ENCODE results near the gene MEAK7.
A peak's percentile ranks its signal among the peaks of the same experiment; 100 is the strongest.
"Not testable (repeated sequence)": the region's sequence is repeated elsewhere in the genome, so short reads cannot be mapped to it uniquely, and the experiment has no call there.

Gene MEAK7

GRCh38 chr16:84532855-84533486 lies 28.5 kb upstream of the MEAK7 start:
- DNase-seq (ENCODE audit: low read depth in 2 of 2, low spot score in 1 of 2): no peak

- DNase-seq (ENCODE audit: low read depth in 2 of 2, low spot score in 1 of 2): no peak
Observed at GRCh38 chr16:84532291-84532724, 27.8 kb upstream of the MEAK7 start.

- no peak for DNase-seq (ENCODE audit: low read depth in 2 of 2, low spot score in 1 of 2)
Observed at GRCh38 chr16:84531671-84532111, 27.2 kb upstream of the MEAK7 start.

GRCh38 chr16:84530590-84530989 lies 26.1 kb upstream of the MEAK7 start:
- no peak for DNase-seq (ENCODE audit: low read depth in 2 of 2, low spot score in 1 of 2)

GRCh38 chr16:84529607-84530006 lies 25.1 kb upstream of the MEAK7 start:
- DNase-seq (ENCODE audit: low read depth in 2 of 2, low spot score in 1 of 2): no peak

- DNase-seq (ENCODE audit: low read depth in 2 of 2, low spot score in 1 of 2): no peak
Observed at GRCh38 chr16:84528322-84528721, 23.9 kb upstream of the MEAK7 start.

GRCh38 chr16:84527532-84528269 lies 23.2 kb upstream of the MEAK7 start:
- no peak for DNase-seq (ENCODE audit: low read depth in 2 of 2, low spot score in 1 of 2)

GRCh38 chr16:84526794-84527531 lies 22.5 kb upstream of the MEAK7 start:
- DNase-seq (ENCODE audit: low read depth in 2 of 2, low spot score in 1 of 2): no peak

- not testable (repeated sequence) for DNase-seq (ENCODE audit: low read depth in 2 of 2, low spot score in 1 of 2)
Observed at GRCh38 chr16:84524941-84525581, 20.6 kb upstream of the MEAK7 start.

GRCh38 chr16:84524346-84524920 lies 20.0 kb upstream of the MEAK7 start:
- no peak for DNase-seq (ENCODE audit: low read depth in 2 of 2, low spot score in 1 of 2)

- DNase-seq (ENCODE audit: low read depth in 2 of 2, low spot score in 1 of 2): no peak
Observed at GRCh38 chr16:84521497-84521770, 17.0 kb upstream of the MEAK7 start.

GRCh38 chr16:84520725-84521496 lies 16.5 kb upstream of the MEAK7 start:
- DNase-seq (ENCODE audit: low read depth in 2 of 2, low spot score in 1 of 2): no peak

GRCh38 chr16:84519855-84520254 lies 15.4 kb upstream of the MEAK7 start:
- no peak for DNase-seq (ENCODE audit: low read depth in 2 of 2, low spot score in 1 of 2)

GRCh38 chr16:84518804-84519341 lies 14.4 kb upstream of the MEAK7 start:
- peak in 1 of 2 donors; percentile 33 for DNase-seq (ENCODE audit: low read depth in 2 of 2, low spot score in 1 of 2)

GRCh38 chr16:84518220-84518619 lies 13.8 kb upstream of the MEAK7 start:
- DNase-seq (ENCODE audit: low read depth in 2 of 2, low spot score in 1 of 2): not testable (repeated sequence)

- no peak for DNase-seq (ENCODE audit: low read depth in 2 of 2, low spot score in 1 of 2)
Observed at GRCh38 chr16:84517366-84517765, 12.9 kb upstream of the MEAK7 start.

- DNase-seq (ENCODE audit: low read depth in 2 of 2, low spot score in 1 of 2): peak; percentile 48 to 65
Observed at GRCh38 chr16:84514874-84515835, 10.7 kb upstream of the MEAK7 start.

GRCh38 chr16:84514295-84514873 lies 9.9 kb upstream of the MEAK7 start:
- no peak for DNase-seq (ENCODE audit: low read depth in 2 of 2, low spot score in 1 of 2)

GRCh38 chr16:84513666-84514065 lies 9.2 kb upstream of the MEAK7 start:
- DNase-seq (ENCODE audit: low read depth in 2 of 2, low spot score in 1 of 2): no peak

All from stimulated activated CD8-positive, alpha-beta memory T cell treated with anti-CD3 and anti-CD28 coated beads, Interleukin-4, amount 100 ng/mL, for 4 hours (primary cell).